MCF 10A (cell line): ENCODE data around the gene CAPN3. TPM values are rescaled to one million over a fixed set of nuclear protein-coding genes. Genes with fewer than 3 reads are reported as not detected.
A peak's percentile ranks its signal among the peaks of the same experiment; 100 is the strongest.

ENCODE experiments used
- BruUV-seq: library from RNA; stranded (reverse); fragments of 400-500 nt; replicated peaks from 2 replicates; lab custom pipeline; 2021; lab: Mats Ljungman, UMichigan
- CTCF ChIA-PET: fragments of 300-600 bp; sonication (Branson Sonifier 250); formaldehyde crosslinking; extraction: SDS; loops from one replicate; lab custom pipeline; 2021; ENCODE audit warnings: antibody characterized with exemption, inconsistent platforms; lab: Yijun Ruan, JAX
- POLR2A ChIA-PET: fragments of 300-600, 350-650 bp; sonication (Branson Sonifier 250); formaldehyde crosslinking; extraction: SDS; loops from one replicate; lab custom pipeline; 2020; ENCODE audit warnings: antibody characterized with exemption, inconsistent platforms; lab: Yijun Ruan, JAX
- DNase-seq: peaks from one replicate; pipeline ENCODE4 v3.0.0-alpha.2; 2018; ENCODE audit not compliant: unreplicated experiment
- H3K27ac Mint-ChIP-seq: one replicate; pipeline ENCODE4 v1.8.0; 2022; ENCODE audit warnings: mild to moderate bottlenecking, low read depth, mixed read lengths; ENCODE audit not compliant: unreplicated experiment
- H3K27me3 Mint-ChIP-seq: one replicate; pipeline ENCODE4 v1.8.0; 2022; ENCODE audit warnings: mixed read lengths; ENCODE audit not compliant: insufficient read depth, unreplicated experiment
- H3K36me3 Mint-ChIP-seq: one replicate; pipeline ENCODE4 v1.8.0; 2022; ENCODE audit warnings: mild to moderate bottlenecking, moderate library complexity, mixed read lengths; ENCODE audit not compliant: insufficient read depth, unreplicated experiment
- H3K4me1 Mint-ChIP-seq: one replicate; pipeline ENCODE4 v1.8.0; 2022; ENCODE audit warnings: mixed read lengths; ENCODE audit not compliant: insufficient read depth, unreplicated experiment
- H3K4me3 Mint-ChIP-seq: one replicate; pipeline ENCODE4 v1.8.0; 2022; ENCODE audit warnings: mild to moderate bottlenecking, moderate library complexity, mixed read lengths; ENCODE audit not compliant: unreplicated experiment
- H3K9me3 Mint-ChIP-seq: one replicate; pipeline ENCODE4 v1.8.0; 2022; ENCODE audit warnings: mixed read lengths; ENCODE audit not compliant: unreplicated experiment
- CTCF ChIP-seq: fragments of 200-600 bp; IDR thresholded peaks from one replicate; pipeline ENCODE4 v1.8.0; 2022; ENCODE audit warnings: antibody characterized with exemption, mild to moderate bottlenecking; ENCODE audit not compliant: unreplicated experiment
- intact Hi-C: fragments of 100-400 bp; cut with micrococcal nuclease; formaldehyde crosslinking; loops from 2 replicates; pipeline ENCODE4 v1.14.1; 2022
- total RNA-seq: library from RNA; stranded (reverse); gene quantifications from 2 replicates; pipeline ENCODE4 v1.2.3, GENCODE V29; 2022

The CAPN3 gene
- total RNA-seq, 1 experiment from 2014 or later = 4.7 TPM

GRCh38 chr15:42456531-42456930 lies 97.2 kb downstream of the CAPN3 start:
- H3K27ac Mint-ChIP-seq = no peak overlapping the region
- no peak overlapping the region for H3K4me3 Mint-ChIP-seq
- CTCF ChIA-PET = interaction anchor here (0.5 kb wide), 1 partner anchor 78 kb away, joined by 3 read pairs; no protein-coding TSS in a partner anchor

GRCh38 chr15:42456971-42457370 lies 97.7 kb downstream of the CAPN3 start:
- no peaks in the 10 kb centered on the region for H3K9me3 Mint-ChIP-seq
- H3K4me1 Mint-ChIP-seq = no peaks in the 10 kb centered on the region
- ChIA-PET CTCF (interaction anchor here (0.6 kb wide), 1 partner anchor 467 kb away, joined by 6 read pairs; no protein-coding TSS in a partner anchor), POLR2A (interaction anchor here (0.8 kb wide), 1 partner anchor 21 kb away, joined by 3 read pairs; no protein-coding TSS in a partner anchor)
- H3K27ac Mint-ChIP-seq = no peak overlapping the region
- H3K4me3 Mint-ChIP-seq = no peak overlapping the region
- intact Hi-C loops = no loop called here
- no peaks in the 10 kb centered on the region for H3K27me3 Mint-ChIP-seq
- no peak for DNase-seq
- TF ChIP-seq CTCF = no peak
- no TSS peak for BruUV-seq
- peaks cover 25% of the 10 kb centered on the region for H3K36me3 Mint-ChIP-seq

More at GRCh38 chr15:42456531-42456930, 97.2 kb downstream of the CAPN3 start:
- H3K4me1 Mint-ChIP-seq = no peaks in the 10 kb centered on the region
- peaks cover 26% of the 10 kb centered on the region for H3K36me3 Mint-ChIP-seq
- intact Hi-C loops = no loop called here
- BruUV-seq = no TSS peak
- DNase-seq = no peak
- no peaks in the 10 kb centered on the region for H3K27me3 Mint-ChIP-seq
- TF ChIP-seq CTCF = no peak
- POLR2A ChIA-PET = interaction anchor here (0.8 kb wide), 1 partner anchor 20 kb away, joined by 3 read pairs; no protein-coding TSS in a partner anchor
- no peaks in the 10 kb centered on the region for H3K9me3 Mint-ChIP-seq

- H3K4me1 Mint-ChIP-seq = no peaks in the 10 kb centered on the region
- intact Hi-C loops = no loop called here
- CTCF ChIA-PET = interaction anchor here (0.6 kb wide), 1 partner anchor 468 kb away, joined by 6 read pairs; no protein-coding TSS in a partner anchor
- H3K36me3 Mint-ChIP-seq = peaks cover 23% of the 10 kb centered on the region
- no peaks in the 10 kb centered on the region for H3K9me3 Mint-ChIP-seq
- no peak for DNase-seq
- H3K27me3 Mint-ChIP-seq = no peaks in the 10 kb centered on the region
- TF ChIP-seq CTCF = no peak
- no peak overlapping the region for H3K4me3 Mint-ChIP-seq
- no TSS peak for BruUV-seq
- no peak overlapping the region for H3K27ac Mint-ChIP-seq
- POLR2A ChIA-PET = no interaction called here
These were observed 98.4 kb downstream of the CAPN3 start for GRCh38 chr15:42457445-42458442.

- no peaks in the 10 kb centered on the region for H3K27me3 Mint-ChIP-seq
- TF ChIP-seq CTCF = no peak
- ChIA-PET CTCF (no interaction called here), POLR2A (interaction anchor here (0.8 to 1.3 kb wide), 3 partner anchors 19 to 119 kb away, joined by 3 to 6 read pairs (median 3); partner anchors contain the start of gene ZNF106)
- TSS peak; percentile 9 for BruUV-seq
- no peak overlapping the region for H3K4me3 Mint-ChIP-seq
- no peak overlapping the region for H3K27ac Mint-ChIP-seq
- no peak for DNase-seq
- H3K9me3 Mint-ChIP-seq = no peaks in the 10 kb centered on the region
- intact Hi-C loops = no loop called here
- H3K4me1 Mint-ChIP-seq = no peaks in the 10 kb centered on the region
- H3K36me3 Mint-ChIP-seq = peaks cover 34% of the 10 kb centered on the region
These were observed 102.0 kb downstream of the CAPN3 start for GRCh38 chr15:42461261-42461660.
